Osteocyte (in vitro differentiated cells): ENCODE results near the gene CCDC134. TPM values are rescaled to one million over a fixed set of nuclear protein-coding genes. Genes with fewer than 3 reads are reported as not detected.

Experiments used
- DNase-seq: peaks from one replicate; pipeline ENCODE4 v3.0.0; 2021; ENCODE audit warnings: mixed read lengths; ENCODE audit not compliant: unreplicated experiment; ENCODE audit errors: extremely low spot score
- H3K27ac Mint-ChIP-seq: one replicate; pipeline ENCODE4 v1.8.0; 2021; ENCODE audit warnings: mild to moderate bottlenecking, mixed read lengths; ENCODE audit not compliant: unreplicated experiment
- H3K27me3 Mint-ChIP-seq: one replicate; pipeline ENCODE4 v1.8.0; 2021; ENCODE audit warnings: mixed read lengths; ENCODE audit not compliant: unreplicated experiment
- H3K36me3 Mint-ChIP-seq: one replicate; pipeline ENCODE4 v1.8.0; 2021; ENCODE audit warnings: mixed read lengths; ENCODE audit not compliant: unreplicated experiment
- H3K4me1 Mint-ChIP-seq: one replicate; pipeline ENCODE4 v1.8.0; 2021; ENCODE audit warnings: mixed read lengths; ENCODE audit not compliant: unreplicated experiment
- H3K4me3 Mint-ChIP-seq: one replicate; pipeline ENCODE4 v1.8.0; 2021; ENCODE audit warnings: mild to moderate bottlenecking, moderate library complexity, mixed read lengths; ENCODE audit not compliant: unreplicated experiment
- H3K9me3 Mint-ChIP-seq: one replicate; pipeline ENCODE4 v1.8.0; 2021; ENCODE audit warnings: mixed read lengths; ENCODE audit not compliant: unreplicated experiment
- total RNA-seq: library from RNA; stranded (reverse); gene quantifications from 2 replicates; pipeline ENCODE4 v1.2.1, GENCODE V29; 2021
- TF ChIP-seq, protein P1 (sequence below): fragments of 200-600 bp; sonication (generic); IDR thresholded peaks from 2 replicates; pipeline ENCODE4 v1.5.0; 2021; ENCODE audit warnings: antibody characterized with exemption, mild to moderate bottlenecking, moderate library complexity

Gene CCDC134
- total RNA-seq, 1 donor from 2014 or later: 7.8 TPM

DNA sequence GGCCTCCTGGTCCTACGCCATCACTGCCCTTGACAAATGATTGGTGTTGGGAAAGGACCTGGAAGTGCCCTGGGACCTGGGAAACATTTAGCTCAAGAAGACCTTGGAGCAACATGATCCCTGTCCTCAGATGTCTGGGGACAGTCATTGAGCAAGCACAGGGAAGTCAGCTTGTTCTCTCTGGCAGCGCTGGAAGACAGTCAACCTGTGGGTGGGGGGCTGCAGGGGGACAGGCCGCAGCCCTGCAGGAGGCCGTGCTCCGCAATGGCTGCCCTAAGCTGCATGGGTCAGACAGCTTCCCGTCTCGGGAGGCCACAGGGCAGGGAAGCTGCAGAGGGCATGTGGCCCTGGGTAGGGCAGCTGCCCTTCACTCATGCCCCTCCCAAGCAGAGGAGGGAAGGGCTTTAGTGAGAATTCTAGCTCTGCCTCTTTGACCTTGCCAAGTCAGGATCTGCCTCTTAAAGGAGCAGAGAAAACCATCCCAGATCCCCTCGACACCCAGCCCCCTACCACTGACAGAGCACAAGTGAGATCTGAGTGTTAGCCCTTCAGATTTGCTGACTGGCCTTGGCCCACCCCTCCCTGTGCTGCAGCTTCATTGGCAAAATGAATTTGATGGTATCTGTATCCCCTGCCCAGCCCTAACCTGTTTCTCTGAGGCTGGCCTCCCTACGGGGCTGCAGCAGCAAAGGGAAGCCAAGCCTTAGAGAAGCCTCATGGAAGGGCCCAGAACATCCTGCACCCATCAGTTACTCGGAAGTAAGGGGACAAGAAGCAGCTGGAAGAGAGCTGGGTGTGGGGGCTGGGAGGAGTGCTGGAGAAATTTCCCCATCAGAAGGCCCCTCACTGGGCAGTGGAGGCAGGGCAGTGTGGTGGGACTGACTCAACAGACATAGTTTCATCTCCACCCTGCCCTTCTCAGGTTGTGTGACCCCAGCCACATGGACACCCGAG, 26.2 kb downstream of the CCDC134 start:
- no peaks in the 10 kb centered on the region for H3K9me3 Mint-ChIP-seq
- no peaks in the 10 kb centered on the region for H3K27me3 Mint-ChIP-seq
- peaks cover 2% of the 10 kb centered on the region for H3K36me3 Mint-ChIP-seq
- H3K4me1 Mint-ChIP-seq: peaks cover 51% of the 10 kb centered on the region
- DNase-seq: no peak
- H3K4me3 Mint-ChIP-seq: no peak overlapping the region
- TF ChIP-seq, protein P1, sequence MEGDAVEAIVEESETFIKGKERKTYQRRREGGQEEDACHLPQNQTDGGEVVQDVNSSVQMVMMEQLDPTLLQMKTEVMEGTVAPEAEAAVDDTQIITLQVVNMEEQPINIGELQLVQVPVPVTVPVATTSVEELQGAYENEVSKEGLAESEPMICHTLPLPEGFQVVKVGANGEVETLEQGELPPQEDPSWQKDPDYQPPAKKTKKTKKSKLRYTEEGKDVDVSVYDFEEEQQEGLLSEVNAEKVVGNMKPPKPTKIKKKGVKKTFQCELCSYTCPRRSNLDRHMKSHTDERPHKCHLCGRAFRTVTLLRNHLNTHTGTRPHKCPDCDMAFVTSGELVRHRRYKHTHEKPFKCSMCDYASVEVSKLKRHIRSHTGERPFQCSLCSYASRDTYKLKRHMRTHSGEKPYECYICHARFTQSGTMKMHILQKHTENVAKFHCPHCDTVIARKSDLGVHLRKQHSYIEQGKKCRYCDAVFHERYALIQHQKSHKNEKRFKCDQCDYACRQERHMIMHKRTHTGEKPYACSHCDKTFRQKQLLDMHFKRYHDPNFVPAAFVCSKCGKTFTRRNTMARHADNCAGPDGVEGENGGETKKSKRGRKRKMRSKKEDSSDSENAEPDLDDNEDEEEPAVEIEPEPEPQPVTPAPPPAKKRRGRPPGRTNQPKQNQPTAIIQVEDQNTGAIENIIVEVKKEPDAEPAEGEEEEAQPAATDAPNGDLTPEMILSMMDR: no peak
- H3K27ac Mint-ChIP-seq: no peak overlapping the region

DNA sequence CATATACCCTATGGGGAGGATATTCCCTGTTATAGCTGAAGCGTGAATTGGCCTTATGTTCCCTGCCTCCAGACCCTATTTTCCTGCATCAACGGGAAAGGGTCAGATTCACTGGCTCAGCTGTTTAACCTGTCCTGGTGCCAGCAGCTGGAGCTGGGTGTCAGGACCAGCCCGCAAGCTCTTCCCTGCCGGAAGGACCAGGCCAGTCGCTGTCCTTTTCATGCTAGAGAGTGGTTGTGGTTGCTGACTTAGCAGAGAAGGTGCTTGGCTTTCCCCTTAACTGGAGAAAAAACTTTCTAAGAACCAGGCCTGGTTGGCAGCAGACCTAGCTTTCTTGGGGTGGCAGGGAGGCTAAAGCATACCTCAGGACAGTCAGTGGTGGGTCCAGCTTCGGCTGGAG, 27.2 kb downstream of the CCDC134 start:
- Mint-ChIP-seq H3K4me1 (peaks cover 55% of the 10 kb centered on the region), H3K36me3 (peaks cover 2% of the 10 kb centered on the region), H3K27ac (no peak overlapping the region), H3K9me3 (no peaks in the 10 kb centered on the region), H3K27me3 (no peaks in the 10 kb centered on the region), H3K4me3 (no peak overlapping the region)
- TF ChIP-seq, protein P1: no peak
- DNase-seq: no peak

DNA sequence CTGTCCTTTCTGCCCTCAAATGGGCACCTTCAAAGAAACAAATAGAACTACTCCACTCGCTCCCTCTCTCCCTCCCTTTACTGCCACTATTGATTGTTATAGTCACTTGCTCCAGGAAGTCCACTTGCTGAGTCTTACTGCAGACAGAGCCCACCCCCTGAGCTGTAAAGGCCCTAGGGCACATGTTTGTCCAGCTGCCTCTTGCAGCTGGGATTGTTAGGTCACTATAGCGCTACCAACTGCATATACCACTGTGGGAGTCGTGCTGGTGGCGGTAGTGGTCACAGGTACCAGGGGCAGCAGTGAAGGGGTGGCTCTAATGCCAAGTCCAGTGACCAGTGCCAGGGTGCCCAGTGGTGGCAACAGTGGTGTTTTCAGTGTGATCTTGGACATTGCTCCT, 28.0 kb downstream of the CCDC134 start:
- no peak for DNase-seq
- TF ChIP-seq, protein P1: no peak
- H3K27ac Mint-ChIP-seq: no peak overlapping the region
- no peaks in the 10 kb centered on the region for H3K9me3 Mint-ChIP-seq
- H3K27me3 Mint-ChIP-seq: no peaks in the 10 kb centered on the region
- peaks cover 2% of the 10 kb centered on the region for H3K36me3 Mint-ChIP-seq
- peaks cover 52% of the 10 kb centered on the region for H3K4me1 Mint-ChIP-seq
- H3K4me3 Mint-ChIP-seq: no peak overlapping the region

DNA sequence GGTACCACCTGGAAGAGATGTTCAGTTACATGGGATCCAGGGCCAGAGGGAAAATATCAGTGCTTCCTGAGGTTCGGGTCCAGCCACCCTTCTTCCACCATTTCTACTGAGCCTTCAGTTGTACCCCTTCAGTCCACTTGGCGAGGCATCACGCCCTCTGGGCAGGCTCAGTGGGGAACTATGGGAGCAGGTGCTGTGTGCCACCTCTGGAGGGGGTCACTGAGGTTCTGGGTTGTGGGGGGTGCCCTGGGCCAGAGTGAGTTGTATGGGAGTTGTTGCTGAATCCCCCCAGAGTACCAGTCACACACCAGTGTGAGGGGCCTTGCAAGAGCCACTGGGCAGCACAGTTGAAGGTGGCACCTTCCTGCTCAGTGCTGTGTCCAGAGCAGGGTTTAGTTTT, 29.7 kb downstream of the CCDC134 start:
- Mint-ChIP-seq H3K4me1 (peaks cover 50% of the 10 kb centered on the region), H3K27me3 (no peaks in the 10 kb centered on the region), H3K4me3 (no peak overlapping the region), H3K27ac (no peak overlapping the region), H3K36me3 (peaks cover 2% of the 10 kb centered on the region), H3K9me3 (no peaks in the 10 kb centered on the region)
- TF ChIP-seq, protein P1: no peak
- DNase-seq: no peak

DNA sequence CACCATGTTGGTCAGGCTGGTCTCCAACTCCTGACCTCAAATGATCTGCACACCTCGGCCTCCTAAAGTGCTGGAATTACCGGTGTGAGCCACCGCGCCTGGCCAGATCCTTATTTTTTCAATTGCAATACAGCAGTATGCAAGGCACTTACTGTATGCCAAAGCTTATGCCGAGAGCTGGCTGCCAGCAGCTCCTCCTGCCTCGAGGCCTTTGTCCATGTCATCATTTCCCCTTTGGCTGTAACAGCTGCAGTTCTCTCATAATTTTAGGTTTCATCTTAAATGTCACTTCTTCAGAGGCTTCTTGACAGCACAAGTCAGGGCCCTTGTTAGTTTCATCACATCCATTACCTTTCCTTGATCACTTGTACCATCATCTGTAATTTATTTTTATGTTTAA, 30.9 kb downstream of the CCDC134 start:
- peak overlapping the region; percentile 99 for H3K27ac Mint-ChIP-seq
- no peak for DNase-seq
- peaks cover 48% of the 10 kb centered on the region for H3K4me1 Mint-ChIP-seq
- peak overlapping the region; percentile 22 for H3K4me3 Mint-ChIP-seq
- TF ChIP-seq, protein P1: no peak
- H3K27me3 Mint-ChIP-seq: no peaks in the 10 kb centered on the region
- no peaks in the 10 kb centered on the region for H3K9me3 Mint-ChIP-seq
- H3K36me3 Mint-ChIP-seq: peaks cover 8% of the 10 kb centered on the region
